Measurements from ENCODE around the gene USP7. TPM values are rescaled to one million over a fixed set of nuclear protein-coding genes. Genes with fewer than 3 reads are reported as not detected.

The USP7 gene
- total RNA-seq, 2 experiments from 2014 or later, result 155 to 163 TPM

DNA sequence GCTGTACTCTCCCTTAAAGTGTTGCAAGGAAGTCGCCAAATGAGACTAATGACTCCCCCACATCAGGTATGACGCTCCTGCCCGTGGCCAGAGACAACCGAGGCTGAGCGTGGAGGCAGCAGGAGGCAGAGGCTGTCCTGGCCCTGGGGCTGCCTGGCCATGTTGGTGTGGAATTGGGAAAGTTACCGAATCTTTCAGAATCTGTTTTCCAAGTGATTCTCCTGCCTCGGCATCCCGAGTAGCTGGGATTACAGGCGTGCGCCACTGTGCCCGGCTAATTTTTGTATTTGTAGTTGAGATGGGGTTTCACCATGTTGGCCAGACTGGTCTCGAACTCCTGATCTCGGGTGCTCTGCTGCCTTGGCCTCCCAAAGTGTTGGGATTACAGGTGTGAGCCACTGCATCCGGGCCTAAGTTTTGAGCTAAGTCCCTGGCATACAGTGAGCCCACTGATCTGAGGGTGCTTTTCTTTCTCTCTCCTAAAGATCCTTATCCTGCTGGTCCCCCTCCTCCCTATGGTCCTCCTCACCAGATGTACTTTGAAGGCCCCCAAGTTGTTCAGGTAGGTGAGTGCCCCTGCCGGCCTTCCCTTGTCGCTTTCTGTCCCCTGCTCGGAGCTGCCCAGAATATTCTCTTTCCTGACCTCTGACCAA lies 80.9 kb downstream of the USP7 start:
- peaks cover 4% of the 10 kb centered on the region for H3K36me3 Mint-ChIP-seq (ENCODE audit: low read depth)
- TF ChIP-seq, protein P1, sequence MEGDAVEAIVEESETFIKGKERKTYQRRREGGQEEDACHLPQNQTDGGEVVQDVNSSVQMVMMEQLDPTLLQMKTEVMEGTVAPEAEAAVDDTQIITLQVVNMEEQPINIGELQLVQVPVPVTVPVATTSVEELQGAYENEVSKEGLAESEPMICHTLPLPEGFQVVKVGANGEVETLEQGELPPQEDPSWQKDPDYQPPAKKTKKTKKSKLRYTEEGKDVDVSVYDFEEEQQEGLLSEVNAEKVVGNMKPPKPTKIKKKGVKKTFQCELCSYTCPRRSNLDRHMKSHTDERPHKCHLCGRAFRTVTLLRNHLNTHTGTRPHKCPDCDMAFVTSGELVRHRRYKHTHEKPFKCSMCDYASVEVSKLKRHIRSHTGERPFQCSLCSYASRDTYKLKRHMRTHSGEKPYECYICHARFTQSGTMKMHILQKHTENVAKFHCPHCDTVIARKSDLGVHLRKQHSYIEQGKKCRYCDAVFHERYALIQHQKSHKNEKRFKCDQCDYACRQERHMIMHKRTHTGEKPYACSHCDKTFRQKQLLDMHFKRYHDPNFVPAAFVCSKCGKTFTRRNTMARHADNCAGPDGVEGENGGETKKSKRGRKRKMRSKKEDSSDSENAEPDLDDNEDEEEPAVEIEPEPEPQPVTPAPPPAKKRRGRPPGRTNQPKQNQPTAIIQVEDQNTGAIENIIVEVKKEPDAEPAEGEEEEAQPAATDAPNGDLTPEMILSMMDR (IDR thresholded peaks at IDR 0.05), result no peak
- H3K27me3 Mint-ChIP-seq, result no peaks in the 10 kb centered on the region
- CTCF ChIA-PET, result interaction anchor here (1.0 to 2.8 kb wide), 4 partner anchors 8 to 315 kb away, joined by 3 to 25 read pairs (median 4); partner anchors contain the start of gene CARHSP1
- DNase-seq (no peak), ATAC-seq (no peak)
- H3K27ac Mint-ChIP-seq, result no peak overlapping the region
- intact Hi-C loops (cut with micrococcal nuclease), result loop anchor here (5.0 kb wide), 2 partner anchors 226 to 316 kb away; no protein-coding TSS in a partner anchor
- no peak overlapping the region for H3K4me3 Mint-ChIP-seq
- POLR2A ChIA-PET, result interaction anchor here (0.6 to 1.1 kb wide), 2 partner anchors 11 to 36 kb away, joined by 3 read pairs; no protein-coding TSS in a partner anchor
- no peaks in the 10 kb centered on the region for H3K9me3 Mint-ChIP-seq
- peaks cover 20% of the 10 kb centered on the region for H3K4me1 Mint-ChIP-seq (ENCODE audit: low read depth)

DNA sequence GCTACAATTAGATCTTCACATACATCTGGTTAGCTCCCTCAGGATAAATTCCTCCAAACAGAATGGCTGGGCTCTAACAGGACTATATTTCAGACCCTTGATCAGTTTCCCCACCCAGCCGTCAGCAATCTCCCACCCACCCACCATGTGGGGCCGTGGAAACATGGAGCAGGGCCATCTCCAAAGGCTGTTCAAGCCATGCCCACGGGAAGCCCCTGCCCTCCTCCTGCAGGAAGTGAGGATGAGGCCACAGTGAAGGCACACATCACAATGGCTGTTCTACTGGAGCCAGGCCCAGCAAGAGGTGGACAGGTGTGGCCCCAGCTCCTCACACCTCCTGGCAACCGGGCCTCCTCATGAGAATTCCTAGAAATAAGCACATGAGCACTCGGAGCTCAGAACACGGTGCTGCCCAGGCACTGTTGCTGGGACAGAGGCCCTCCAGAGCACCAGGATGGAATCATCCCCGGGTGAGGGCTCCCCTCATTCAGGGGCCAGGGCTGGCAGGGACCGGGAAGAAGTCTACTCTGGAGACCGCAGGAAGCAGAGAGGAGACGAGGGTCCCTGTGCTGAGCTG lies 81.6 kb downstream of the USP7 start, which contains the start of gene LITAFD:
LITAFD (plus strand) TSS at position 311 of the 577 bp plus-strand sequence. CDS start 2,005 bp downstream, outside the sequence.
- Mint-ChIP-seq H3K4me3 (no peak within 1 kb of the TSS), H3K4me1 (ENCODE audit: low read depth) (peaks cover 22% of the 10 kb centered on the region), H3K36me3 (ENCODE audit: low read depth) (peaks cover 1% of the 10 kb centered on the region), H3K9me3 (no peaks in the 10 kb centered on the region), H3K27ac (no peak within 1 kb of the TSS), H3K27me3 (no peaks in the 10 kb centered on the region)
- intact Hi-C loops (cut with micrococcal nuclease), result loop anchor here (5.0 kb wide), 2 partner anchors 225 to 315 kb away; no protein-coding TSS in a partner anchor
- ATAC-seq (no peak), DNase-seq (no peak)
- CTCF ChIA-PET, result interaction anchor here (1.2 to 4.6 kb wide), 7 partner anchors 12 to 314 kb away, joined by 3 to 54 read pairs (median 10); partner anchors contain the start of gene CARHSP1
- POLR2A ChIA-PET, result no interaction called here
- TF ChIP-seq, protein P1 (IDR thresholded peaks at IDR 0.05), result no peak

DNA sequence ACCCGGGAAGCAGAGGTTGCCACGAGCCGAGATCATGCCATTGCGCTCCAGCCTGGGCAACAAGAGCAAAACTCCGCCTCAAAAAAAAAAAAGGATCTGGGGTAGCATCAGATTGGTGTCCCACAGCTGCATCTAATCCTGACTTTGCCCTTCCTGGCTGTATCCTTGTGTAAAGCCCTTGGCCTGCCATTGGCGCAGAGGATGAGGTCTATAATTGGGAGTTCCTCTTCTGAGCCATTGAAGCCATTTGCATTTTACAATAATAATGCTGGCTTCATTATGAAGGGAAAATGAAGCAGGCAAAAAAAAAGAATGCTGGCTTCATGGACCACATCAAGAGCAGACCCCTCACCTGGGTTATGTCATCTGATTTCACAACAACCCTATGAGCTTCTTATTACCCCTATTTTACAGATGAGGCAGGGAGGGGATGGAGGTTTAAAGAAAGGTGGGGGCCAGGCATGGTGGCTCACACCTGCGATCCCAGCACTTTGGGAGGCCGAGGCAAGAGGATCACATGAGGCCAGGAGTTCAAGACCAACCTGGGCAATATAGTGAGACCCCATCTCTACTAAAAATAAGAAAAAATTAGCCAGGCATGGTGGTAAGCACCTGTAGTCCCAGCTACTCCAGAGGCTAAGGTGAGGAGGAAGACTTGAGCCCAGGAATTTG lies 82.7 kb downstream of the USP7 start:
- no peak overlapping the region for H3K4me3 Mint-ChIP-seq
- H3K4me1 Mint-ChIP-seq (ENCODE audit: low read depth), result peaks cover 15% of the 10 kb centered on the region
- no peak for DNase-seq
- H3K9me3 Mint-ChIP-seq, result no peaks in the 10 kb centered on the region
- CTCF ChIA-PET, result interaction anchor here (0.6 to 4.6 kb wide), 35 partner anchors 10 to 313 kb away, joined by 3 to 54 read pairs (median 5); partner anchors contain the start of genes CARHSP1 and HAPSTR1
- intact Hi-C loops (cut with micrococcal nuclease), result loop anchor here (5.0 kb wide), 2 partner anchors 224 to 314 kb away; no protein-coding TSS in a partner anchor
- H3K27ac Mint-ChIP-seq, result no peak overlapping the region
- TF ChIP-seq, protein P1 (IDR thresholded peaks at IDR 0.05), result no peak
- no peaks in the 10 kb centered on the region for H3K36me3 Mint-ChIP-seq (ENCODE audit: low read depth)
- ATAC-seq, result no peak
- H3K27me3 Mint-ChIP-seq, result no peaks in the 10 kb centered on the region
- POLR2A ChIA-PET, result interaction anchor here (1.0 to 2.0 kb wide), 3 partner anchors 13 to 21 kb away, joined by 3 to 12 read pairs (median 5); partner anchors contain the start of gene CARHSP1

DNA sequence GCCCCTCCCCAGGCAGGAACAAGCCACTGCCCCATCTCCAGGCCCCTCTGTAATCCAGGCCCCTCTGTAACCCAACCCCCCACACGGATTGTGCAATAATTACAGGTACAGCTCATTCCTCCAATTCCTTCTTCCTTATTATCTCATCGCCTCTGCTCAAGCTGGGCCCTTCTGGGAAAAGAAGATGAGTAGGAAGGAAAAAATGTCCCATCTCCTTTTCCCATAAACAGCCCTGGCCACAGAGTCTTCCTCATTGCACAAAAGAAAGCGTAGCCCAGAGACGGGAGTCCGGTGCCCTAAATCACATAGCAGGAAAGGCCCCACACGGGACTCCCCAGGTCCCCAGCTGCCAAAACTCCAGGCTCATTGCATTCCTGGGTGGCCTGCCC lies 85.2 kb downstream of the USP7 start:
- POLR2A ChIA-PET, result interaction anchor here (0.8 kb wide), 1 partner anchor 82 kb away, joined by 4 read pairs; no protein-coding TSS in a partner anchor

More for the DNA sequence above, 85.2 kb downstream of the USP7 start:
- intact Hi-C loops (cut with micrococcal nuclease), result no loop called here
- peaks cover 16% of the 10 kb centered on the region for H3K4me1 Mint-ChIP-seq (ENCODE audit: low read depth)
- no peak overlapping the region for H3K27ac Mint-ChIP-seq
- DNase-seq, result no peak
- TF ChIP-seq, protein P1 (IDR thresholded peaks at IDR 0.05), result no peak
- no peak for ATAC-seq
- no peaks in the 10 kb centered on the region for H3K27me3 Mint-ChIP-seq
- CTCF ChIA-PET, result interaction anchor here (1.4 to 4.6 kb wide), 8 partner anchors 9 to 312 kb away, joined by 4 to 54 read pairs (median 20); partner anchors contain the start of gene CARHSP1
- H3K9me3 Mint-ChIP-seq, result no peaks in the 10 kb centered on the region
- H3K4me3 Mint-ChIP-seq, result no peak overlapping the region
- no peaks in the 10 kb centered on the region for H3K36me3 Mint-ChIP-seq (ENCODE audit: low read depth)

Measured in activated CD8-positive, alpha-beta T cell treated with anti-CD3 and anti-CD28 coated beads for 36 hours (primary cell).